C4-2B (cell line): ENCODE results near the gene RABGGTA.

Source experiments
- H3K27ac ChIP-seq: fragments of 450-650 bp; 2 replicates; pipeline ENCODE4 v1.5.1; 2017
- ZFX ChIP-seq: fragments of 450-650 bp; IDR thresholded peaks from 2 replicates; pipeline ENCODE4 v1.6.1; 2017
- TF ChIP-seq, protein P1 (sequence below): fragments of 450-650 bp; conservative IDR thresholded peaks from 2 replicates; pipeline ENCODE4 v1.5.1; 2017; ENCODE audit warnings: mild to moderate bottlenecking

RABGGTA gene

GRCh38 chr14:24281636-24282035 is 10.2 kb upstream of the RABGGTA start:
- no peak for TF ChIP-seq ZFX
- TF ChIP-seq, protein P1, sequence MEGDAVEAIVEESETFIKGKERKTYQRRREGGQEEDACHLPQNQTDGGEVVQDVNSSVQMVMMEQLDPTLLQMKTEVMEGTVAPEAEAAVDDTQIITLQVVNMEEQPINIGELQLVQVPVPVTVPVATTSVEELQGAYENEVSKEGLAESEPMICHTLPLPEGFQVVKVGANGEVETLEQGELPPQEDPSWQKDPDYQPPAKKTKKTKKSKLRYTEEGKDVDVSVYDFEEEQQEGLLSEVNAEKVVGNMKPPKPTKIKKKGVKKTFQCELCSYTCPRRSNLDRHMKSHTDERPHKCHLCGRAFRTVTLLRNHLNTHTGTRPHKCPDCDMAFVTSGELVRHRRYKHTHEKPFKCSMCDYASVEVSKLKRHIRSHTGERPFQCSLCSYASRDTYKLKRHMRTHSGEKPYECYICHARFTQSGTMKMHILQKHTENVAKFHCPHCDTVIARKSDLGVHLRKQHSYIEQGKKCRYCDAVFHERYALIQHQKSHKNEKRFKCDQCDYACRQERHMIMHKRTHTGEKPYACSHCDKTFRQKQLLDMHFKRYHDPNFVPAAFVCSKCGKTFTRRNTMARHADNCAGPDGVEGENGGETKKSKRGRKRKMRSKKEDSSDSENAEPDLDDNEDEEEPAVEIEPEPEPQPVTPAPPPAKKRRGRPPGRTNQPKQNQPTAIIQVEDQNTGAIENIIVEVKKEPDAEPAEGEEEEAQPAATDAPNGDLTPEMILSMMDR, result no peak
- no peak overlapping the region for H3K27ac ChIP-seq

GRCh38 chr14:24280797-24281460 is 9.5 kb upstream of the RABGGTA start:
- H3K27ac ChIP-seq, result no peak overlapping the region
- TF ChIP-seq, protein P1, result no peak
- TF ChIP-seq ZFX, result no peak

GRCh38 chr14:24279301-24280186 is 8.1 kb upstream of the RABGGTA start:
- no peak overlapping the region for H3K27ac ChIP-seq
- TF ChIP-seq, protein P1, result no peak; the same call in 1 of the 2 replicates
- TF ChIP-seq ZFX, result no peak

DNA sequence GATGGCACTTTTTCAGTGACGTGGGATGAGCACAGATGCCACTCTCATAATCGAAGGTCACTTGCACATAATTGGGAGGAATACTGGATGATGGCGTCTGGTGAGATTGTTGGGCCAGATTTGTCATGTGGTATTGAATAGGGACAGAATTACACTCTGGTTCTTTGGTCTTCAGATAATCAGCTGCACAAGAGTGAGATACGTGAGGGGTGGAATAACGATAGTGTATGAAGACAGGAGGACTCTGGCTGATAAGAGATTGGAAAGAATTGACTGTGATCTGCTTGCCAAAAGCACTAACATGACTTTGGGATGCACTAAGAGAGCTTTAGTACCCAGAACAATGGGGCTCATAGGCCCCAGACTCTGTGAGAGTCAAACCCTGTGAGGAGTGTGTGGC is 7.0 kb upstream of the RABGGTA start:
- TF ChIP-seq, protein P1, result no peak
- TF ChIP-seq ZFX, result no peak
- H3K27ac ChIP-seq, result no peak overlapping the region

- no peak for TF ChIP-seq ZFX
- TF ChIP-seq, protein P1, result no peak
- no peak overlapping the region for H3K27ac ChIP-seq
Measured at GRCh38 chr14:24277606-24278321, 6.4 kb upstream of the RABGGTA start.

DNA sequence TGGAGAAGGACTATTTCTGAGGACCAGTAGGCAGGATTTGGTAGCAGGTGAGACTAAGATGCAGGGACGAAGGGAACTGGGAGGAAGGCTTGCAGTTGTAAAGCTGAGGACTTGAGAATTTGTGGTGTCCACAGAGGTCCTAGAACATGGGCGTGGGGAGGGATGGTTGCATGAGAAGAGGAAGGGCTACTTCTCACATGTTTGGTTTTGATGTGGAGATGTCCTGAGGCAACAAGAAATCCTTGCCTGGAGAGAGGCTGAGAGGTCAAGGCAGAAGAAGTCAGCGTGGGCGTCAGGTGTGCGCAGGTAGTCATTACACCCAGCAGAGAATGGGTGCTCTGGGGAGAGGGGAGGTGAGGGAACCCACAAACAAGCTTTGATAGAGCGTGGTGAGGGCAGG is 5.7 kb upstream of the RABGGTA start:
- TF ChIP-seq ZFX, result no peak
- TF ChIP-seq, protein P1, result no peak
- H3K27ac ChIP-seq, result no peak overlapping the region

DNA sequence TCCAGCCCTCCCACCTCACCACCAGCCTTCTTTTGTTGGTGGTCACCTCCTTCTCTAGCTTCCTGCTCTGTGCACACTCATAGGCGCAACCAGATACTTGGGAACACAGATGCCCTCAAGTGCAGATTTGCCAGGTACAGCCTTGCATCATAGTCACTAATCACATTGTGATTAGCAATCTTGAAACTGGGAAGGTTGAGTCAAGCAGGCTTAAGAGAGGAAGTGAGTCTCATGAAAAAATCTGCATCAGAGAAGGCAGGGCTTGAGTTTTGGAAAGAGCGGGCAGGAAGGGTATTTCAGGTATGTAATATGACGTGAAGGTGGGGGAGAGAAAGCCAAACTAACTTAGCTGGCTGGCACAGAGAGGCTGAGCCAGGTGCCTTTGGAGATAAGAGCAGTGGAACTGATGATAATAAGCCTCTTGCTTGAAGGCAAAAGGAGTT is 2.7 kb upstream of the RABGGTA start:
- no peak overlapping the region for H3K27ac ChIP-seq
- TF ChIP-seq ZFX, result no peak
- TF ChIP-seq, protein P1, result no peak
